ENCODE results near the gene RASAL2.
A peak's percentile ranks its signal among the peaks of the same experiment; 100 is the strongest.
"Not testable (repeated sequence)": the region's sequence is repeated elsewhere in the genome, so short reads cannot be mapped to it uniquely, and the experiment has no call there.

RASAL2 gene

DNA sequence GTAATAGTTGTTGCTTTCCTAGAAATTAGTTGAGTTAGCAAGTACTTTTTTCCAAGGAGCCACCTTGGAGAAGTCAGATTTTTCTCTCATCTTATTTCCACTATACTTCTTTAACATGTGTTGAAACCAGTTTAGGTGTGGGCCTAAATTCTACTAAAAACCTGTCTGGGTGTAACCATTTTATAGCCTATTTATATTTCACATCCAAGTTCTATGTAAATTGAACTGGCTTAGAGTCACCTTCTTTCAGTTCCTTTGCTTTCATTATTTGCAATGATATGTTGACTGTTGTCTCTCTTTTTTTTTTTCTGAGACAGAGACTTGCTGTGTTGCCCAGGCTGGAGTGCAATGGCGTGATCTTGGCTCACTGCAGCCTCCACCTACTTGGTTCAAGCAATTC lies 207.2 kb downstream of the RASAL2 start:
- DNase-seq, result no peak

DNA sequence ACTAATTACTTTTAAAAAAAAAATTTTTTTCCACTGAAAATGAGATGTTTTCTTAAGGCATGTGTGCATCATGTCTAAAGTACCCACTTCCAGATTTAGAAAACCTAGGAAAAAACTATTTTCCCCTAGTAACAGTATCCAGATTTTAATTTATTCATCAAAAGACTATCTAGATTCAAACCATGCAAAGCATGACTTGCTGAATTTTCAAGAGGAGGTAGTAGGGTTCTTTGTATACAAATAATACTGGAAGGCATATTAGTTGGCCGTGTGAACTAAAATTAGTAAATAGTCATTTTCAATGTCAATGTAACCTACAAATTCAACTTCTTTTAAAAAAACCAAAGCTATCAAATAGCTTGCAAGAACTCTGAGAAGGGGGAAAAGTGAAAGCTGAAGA lies 213.4 kb downstream of the RASAL2 start:
- DNase-seq, result no peak

DNA sequence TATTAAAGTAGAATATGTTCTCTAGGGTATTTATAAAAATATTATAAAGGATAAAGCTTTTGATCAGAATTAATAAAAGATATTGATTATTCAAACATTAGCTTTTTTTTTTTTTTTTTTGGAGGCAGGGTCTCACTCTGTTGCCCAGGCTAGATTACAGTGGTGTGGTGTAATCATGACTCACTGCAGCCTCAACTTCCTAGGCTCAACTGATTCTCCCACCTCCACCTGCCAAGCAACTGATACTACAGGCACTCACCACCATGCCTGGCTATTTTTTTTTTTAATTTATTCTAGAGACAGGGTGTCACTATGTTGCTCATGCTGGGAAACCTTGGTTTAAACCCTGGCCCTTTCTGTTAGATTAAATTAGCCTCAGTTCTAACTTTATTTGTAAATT lies 214.5 kb downstream of the RASAL2 start:
- DNase-seq, result no peak

DNA sequence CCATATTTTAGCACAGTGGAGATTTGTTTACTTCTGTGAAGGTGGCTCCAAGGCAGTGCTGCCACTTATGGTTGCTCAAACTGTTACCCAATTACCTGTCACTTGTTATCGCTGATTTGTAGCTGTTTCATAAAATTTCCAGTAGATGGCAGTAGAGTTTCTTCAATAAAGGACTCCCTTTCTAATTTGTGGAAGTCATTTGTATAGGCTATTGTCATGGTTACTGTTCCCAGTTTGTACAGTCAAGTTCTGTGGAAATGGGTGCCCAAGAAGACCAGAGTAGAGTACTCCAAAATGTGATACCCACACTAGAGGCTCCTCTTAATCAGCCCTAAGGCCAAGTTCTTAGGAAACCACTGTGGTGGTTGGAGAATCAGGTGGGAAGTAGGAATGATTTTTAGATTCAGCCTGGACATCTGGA lies 216.8 kb downstream of the RASAL2 start:
- DNase-seq, result peak; percentile 87 to 96

DNA sequence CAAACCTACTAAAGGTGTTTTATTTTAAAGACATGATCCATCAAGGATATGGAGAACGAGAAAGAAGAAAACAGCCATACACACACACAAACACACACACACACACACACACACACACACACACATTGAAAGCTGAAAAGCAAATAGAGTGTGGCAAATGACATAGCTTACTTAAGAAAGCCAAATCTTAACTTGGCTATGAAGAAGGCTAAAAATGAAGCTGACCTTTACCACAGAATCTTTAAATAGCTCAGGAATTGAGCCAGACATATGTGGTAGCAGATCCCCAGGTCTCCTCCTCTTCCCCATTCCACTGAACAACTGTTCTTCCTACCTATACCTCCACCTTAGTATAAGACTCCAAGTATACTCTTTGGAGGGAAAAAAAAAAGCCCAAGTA lies 217.3 kb downstream of the RASAL2 start:
- DNase-seq, result no peak

DNA sequence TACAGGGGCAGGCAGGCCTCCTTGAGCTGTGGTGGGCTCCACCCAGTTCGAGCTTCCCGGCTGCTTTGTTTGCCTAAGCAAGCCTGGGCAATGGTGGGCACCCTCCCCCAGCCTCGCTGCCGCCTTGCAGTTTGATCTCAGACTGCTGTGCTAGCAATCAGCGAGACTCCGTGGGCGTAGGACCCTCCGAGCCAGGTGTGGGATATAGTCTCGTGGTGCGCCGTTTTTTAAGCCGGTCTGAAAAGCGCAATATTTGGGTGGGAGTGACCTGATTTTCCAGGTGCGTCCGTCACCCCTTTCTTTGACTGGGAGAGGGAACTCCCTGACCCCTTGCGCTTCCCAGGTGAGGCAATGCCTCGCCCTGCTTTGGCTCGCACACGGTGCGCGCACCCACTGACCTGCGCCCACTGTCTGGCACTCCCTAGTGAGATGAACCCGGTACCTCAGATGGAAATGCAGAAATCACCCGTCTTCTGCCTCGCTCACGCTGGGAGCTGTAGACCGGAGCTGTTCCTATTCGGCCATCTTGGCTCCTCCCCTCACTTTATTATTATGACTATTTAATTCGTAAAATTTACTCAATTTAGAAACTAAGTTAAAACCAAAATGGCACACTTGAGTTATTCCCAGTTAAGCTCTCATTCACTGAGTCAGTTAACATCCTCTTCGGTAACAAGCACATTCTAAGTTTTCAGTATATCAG lies 226.5 kb downstream of the RASAL2 start:
- DNase-seq, result peak; percentile 51 to 66

DNA sequence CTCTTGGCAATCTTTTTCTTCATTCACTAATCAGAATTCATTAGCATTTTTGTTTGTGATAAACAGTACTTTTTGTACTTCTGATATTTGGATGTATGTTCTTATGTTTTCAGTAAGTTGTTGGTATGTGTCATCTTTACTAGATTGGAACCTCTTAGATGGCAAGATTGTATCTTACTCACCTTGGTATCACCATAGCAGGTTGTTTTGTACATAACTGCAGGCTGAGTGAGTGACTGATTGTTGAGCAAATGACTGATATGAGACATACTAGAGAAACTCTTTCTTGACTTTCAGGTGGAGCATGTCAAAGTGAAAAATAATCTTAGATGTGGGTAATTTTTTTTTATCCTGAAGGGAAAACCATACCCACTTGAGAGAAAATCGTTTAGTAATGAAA lies 229.2 kb downstream of the RASAL2 start:
- DNase-seq, result no peak

DNA sequence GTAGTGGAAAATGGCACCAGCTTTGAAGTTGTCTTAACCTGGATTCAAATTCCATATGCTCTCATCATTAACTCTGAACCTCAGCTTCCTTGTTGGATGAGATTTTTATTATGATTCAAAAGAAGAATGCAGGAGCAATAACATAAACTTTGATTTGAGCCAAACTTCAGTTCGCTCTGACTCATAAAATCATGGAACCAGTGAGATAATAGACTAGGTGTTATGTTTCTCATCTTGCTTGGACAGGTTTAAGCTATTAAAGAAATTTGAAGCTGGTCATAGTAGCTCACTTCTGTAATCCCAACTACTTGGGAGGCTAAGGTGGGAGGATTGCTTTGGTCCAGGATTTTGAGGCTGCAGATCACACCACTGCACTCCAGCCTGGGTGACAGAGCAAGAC lies 230.1 kb downstream of the RASAL2 start:
- DNase-seq, result no peak

DNA sequence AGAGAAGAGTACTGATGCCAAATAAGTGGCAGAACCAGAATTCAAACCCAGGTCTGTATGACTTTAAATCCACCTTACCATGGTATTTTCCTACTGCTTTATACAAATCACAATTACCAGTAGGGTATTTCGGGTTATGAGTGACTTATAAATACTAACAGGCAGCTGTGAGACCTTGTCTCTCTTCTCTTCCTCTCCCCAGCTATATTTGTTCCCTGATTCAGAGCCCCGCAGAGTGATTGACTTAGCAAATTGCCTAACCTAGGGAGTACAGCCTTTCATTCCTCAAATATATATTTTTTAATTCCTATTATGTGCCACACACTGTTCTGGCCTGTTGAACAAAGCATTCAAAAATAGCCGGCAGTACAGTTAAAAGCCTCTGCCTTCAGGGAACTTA lies 234.8 kb downstream of the RASAL2 start:
- no peak for DNase-seq

DNA sequence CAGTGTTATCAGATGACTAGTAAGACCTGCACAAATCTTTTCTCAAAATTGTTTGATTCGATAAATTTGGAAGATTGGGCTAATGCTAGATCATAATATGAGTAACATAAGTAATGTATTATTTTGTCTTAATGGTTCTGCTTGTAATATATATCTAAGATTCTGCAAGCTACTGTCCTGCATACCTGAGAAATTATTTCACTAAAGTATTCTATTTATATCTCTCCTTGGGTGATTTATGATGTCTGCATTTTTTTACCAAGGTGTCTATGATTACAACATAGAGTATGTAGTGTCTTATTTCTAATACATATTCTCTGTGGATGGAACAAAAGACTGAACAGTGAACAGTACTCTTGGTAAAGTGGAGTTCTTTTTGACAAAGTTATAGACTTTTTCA lies 236.2 kb downstream of the RASAL2 start:
- DNase-seq, result no peak

DNA sequence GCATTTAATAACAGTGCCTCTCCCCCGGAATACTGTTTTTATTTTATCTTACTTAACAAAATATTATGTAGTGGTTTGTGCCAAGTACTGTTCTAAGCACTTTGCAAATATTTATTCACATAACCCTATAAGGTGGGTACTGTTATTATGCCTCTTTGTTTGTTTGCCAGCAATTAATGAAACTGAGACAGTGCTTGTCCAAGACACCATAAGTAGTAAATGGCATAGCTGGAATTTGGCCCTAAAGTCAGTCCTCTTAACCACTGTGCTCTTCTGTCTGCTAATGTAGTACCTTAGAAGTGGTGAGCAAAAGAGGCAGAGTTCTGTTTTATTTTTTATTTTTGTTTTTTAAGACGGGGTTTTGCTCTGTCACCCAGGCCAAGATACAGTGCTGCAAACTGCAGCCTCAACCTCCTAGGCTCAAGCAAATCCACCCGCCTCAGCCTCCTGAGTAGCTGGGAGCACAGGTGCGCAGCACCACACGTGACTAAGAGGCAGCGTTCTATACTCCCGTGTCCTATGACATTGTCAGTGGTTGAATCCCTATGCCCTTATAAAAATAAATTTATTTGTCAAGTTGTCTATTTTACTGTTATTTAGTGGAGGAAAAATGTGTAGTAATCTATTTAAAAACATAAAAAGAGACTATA lies 237.1 kb downstream of the RASAL2 start:
- DNase-seq, result no peak

DNA sequence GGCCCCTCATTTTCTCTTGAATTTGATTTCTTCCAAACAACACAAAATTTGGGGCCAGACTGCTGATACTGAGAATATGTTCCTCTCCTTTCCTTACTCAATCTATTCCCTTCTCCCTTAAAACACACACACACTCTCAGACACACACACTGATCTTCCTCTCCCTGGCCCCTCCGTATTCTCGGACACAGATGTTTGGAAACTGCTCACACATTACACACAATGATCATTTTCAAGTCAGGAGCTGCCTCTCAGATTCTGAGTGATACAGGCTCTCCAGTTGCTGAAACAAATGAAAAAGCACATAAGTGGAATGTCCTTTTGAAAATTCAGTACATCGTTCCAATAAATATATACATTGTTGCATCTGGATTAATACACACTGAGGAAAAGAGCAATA lies 241.5 kb downstream of the RASAL2 start:
- DNase-seq, result no peak

DNA sequence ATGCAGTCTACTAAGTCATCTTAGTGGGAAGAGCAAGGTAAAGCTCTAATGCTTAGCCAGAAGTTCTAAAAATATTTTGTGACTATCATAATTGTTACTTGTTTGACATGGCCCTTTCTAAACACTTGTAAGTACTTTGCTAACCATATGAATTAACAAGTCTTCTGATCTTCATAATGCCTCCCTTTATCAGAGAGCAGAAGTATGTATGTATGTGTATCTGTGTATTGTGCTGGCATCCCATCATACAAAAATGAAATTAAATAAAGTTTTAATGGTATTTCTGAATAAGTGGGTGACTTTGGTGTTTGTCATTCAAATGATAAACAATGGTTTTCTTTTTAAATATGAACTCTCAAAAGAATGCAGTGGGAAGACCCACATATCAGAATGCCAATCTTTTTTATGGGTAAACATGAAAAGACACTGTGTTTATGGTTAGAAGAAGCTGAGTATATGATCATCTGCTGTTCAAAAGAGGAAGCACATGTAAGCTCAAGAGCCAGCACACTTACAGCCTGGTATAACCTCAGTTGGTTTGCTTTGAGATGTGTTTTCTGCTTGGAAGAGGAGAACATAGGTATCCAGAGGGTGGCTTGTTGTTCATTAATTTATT lies 243.3 kb downstream of the RASAL2 start:
- DNase-seq, result no peak

DNA sequence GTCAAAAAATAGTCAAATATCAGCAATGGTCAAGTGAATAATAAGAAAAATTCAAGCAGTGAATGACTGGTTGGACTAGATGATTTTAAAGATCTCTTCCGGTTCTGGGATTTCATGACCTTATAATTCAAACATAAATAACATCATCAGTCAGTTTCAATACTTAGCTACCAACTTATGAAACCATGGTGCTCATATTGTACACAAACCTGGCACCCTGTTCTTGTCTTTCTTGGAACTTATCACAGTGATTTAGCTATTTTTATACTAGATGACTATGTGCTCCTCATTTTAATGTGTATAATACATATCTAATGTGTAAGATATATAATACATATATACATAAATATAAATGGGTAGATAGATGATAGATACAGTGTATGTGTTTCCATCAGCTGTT lies 245.9 kb downstream of the RASAL2 start:
- DNase-seq, result no peak

DNA sequence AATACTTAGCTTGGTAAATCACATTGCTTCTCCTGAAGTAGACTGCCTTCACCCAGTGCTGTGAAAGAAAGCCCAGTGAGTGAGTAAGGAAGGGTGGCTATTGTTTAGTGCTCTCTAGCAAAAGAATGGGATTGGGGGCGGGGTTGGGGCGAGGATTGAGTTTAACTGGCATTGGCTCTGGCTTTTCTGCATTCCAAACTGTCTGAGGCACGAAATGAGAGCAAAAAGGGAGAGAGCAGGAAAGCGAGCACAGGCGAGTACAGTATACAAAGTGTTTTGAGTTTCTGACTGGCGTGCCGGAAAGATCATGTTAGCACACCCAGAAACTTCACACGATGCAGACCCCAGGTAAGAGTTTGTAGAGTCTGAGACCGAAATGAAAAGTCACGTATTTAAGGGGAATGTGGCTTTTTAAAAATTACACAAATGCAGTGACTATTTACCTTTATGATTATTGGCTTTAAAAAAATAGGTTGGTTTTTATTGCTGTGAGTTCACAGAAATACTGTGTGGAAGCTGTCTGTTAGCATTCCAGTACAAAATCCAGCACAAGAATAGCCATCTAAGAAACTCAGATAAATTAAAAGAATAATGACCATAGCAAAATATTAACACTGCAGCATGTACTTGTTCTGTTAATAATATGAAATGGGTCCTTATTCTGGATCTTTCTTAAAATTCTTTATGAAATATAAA lies 247.5 kb downstream of the RASAL2 start:
- DNase-seq, result no peak

DNA sequence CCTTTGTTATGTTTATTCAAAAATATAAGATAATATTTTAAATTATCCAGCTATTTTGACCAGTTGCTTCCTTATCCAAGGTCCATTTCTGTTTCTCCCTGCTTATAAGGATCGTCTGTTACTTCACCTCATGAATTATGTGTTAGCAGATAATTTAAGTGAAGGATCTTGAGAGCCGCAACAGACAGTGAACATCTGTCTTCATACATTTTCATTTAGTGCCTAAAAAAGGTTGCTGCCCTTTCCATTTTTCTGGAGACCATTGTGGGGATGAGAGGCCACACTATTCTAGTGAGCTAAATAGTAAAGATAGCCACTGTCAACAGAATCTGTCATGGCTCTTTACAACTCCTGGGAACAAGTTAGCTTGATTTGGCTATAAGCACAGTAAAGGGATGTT lies 248.8 kb downstream of the RASAL2 start:
- DNase-seq, result no peak

DNA sequence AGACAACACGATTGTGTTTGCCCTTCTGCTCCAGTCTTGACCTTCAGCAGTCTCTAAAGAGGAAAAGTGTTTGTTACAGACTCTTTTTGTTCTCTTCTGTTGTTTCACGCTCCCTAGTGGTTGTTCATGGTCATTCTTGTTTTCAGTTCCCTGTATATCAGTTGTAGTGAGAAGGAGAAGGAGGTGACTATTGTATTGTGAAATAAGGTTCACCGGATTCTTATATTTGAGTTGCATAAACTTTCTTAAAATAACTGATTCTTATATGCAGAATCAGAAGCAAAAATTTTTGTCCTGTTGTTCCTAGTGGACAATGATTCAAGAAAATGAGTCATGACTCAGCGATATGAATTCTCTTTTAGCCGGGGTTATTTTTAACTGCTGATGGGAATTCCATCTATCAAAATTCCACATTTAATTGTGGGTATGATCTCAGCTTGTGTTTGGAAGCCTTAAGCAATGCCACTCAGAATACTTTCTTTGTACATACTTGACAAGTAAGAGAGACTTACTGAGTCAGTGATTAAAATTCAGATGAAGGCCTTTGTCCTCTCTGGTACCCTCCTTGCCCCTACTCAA lies 250.7 kb downstream of the RASAL2 start:
- DNase-seq, result peak in 1 of 2 experiments; percentile 52

DNA sequence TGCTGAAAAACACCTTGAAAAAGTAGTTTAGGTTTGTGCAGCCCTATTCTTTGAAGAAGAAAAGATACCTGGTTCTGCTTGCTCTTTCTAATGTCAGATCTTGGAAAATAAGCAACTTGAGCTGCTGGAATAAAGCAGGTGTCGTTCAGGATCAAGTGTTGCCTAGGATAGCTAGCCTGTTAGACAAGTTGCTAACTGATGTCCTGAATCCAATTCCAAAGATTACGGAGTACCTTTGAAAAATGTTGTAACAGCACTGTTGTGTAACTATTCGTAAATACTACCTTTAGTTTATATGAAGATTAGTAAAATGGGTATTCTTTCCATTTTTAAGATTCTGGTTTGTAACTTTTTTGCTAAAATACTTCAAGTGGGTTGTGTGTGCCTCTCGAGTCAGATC lies 251.3 kb downstream of the RASAL2 start:
- DNase-seq, result no peak

DNA sequence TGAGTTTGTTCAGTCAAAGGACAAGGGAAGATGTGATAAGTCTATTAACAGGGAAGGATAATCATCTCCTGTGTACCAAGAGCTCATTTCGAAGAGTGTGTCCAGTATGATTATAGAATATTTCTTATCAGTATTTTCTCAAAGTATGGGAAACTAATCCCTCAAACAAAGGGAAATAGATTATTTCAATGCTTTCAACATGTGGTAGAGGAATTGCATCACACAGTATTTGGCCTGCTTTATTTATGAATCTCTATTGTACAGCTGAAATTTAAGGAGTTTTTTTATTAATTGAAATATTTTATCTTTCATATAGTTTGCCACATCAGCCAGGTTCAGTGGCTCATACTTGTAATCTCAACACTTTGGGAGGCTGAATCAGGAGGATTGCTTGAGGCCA lies 251.9 kb downstream of the RASAL2 start:
- DNase-seq, result no peak

DNA sequence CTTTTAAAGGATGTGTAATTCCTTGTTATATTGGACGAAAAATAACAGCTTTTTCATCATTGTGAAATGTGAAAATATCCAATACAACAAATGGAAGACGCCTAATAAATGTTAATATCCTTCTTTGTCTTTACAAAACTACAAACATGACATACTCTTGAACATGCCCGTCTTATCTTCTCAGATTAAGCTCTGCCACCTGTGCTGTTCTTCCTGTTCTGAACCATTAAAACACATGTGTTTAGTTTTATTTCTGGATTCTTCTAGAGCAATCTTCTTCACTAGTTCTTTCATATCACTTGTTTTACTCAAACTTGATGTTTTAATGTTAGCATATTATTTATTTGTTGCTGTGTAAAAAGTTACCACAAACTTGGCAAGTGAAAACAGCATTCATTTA lies 255.9 kb downstream of the RASAL2 start:
- DNase-seq, result no peak

DNA sequence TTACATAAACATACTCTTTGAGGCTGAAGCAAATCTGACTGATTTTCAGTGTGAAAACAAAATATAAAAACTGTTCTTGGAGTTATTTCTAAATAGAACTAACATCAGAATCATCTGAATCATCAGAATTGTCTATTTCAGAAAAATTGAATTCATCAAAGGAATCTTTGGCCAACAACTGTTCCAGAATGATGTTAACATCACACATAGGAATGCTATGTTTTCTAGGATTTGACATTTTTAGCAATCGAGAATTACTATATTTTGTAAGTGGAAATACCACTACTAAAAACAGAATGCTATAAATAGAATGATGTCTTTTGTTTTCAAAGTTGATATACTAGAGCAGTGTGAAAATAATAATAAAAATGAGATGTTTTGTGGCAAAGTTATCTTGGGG lies 258.0 kb downstream of the RASAL2 start:
- DNase-seq, result not testable (repeated sequence)

DNA sequence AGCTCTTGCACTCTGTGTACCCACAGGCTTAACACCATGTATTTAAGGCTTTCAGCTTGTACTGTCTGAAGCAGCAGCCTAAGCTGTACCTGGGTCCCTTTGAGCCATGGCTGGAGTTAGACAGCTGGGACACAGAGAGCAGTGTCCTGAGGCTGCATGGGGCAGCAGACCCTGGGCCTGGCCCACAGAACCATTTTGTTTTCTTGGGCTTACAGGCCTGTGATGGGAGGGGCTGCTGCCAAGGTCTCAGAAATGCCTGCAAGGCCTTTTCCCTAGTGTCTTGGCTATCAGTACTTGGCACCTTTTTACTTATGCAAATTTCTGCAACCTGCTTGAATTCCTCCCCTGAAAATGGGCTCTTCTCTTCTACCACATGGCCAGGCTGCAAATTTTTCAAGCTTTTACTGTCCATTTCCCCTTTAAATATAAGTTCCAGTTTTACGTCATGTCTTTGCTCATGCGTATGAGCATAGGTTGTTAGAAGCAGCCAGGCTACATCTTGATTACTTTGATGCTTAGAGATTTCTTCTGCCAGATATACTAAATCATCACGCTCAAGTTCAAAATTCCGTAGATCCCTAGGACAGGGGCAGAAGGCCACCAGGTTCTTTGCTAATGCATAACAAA lies 259.0 kb downstream of the RASAL2 start:
- no peak for DNase-seq

DNA sequence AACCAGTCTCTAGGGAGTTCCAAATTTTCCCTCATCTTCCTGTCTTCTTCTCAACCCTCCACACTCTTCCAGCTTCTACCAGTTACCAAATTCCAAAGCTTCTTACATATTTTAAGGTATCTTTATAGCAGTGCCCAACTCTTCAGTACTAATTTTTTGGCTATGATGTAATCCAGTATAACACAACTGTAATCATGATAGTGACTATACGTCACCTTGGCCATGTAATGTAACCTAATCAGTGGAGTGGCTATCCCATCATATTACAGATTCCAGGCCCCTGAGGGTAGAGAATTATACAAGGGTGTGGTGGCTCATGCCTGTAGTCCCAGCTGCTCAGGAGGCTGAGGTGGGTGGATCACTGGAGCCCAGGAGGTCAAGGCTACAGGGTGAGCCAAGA lies 259.6 kb downstream of the RASAL2 start:
- DNase-seq, result no peak
